GM12873 (cell line): ENCODE results near the gene CRADD.

Experiments used
- TF ChIP-seq, protein P1 (sequence below): IDR thresholded peaks from 2 replicates; pipeline ENCODE4 v1.5.1; 2012; ENCODE audit warnings: low read depth, mild to moderate bottlenecking, moderate library complexity, low read length, control low read depth; ENCODE audit not compliant: insufficient read depth; ENCODE audit errors: missing control alignments

The CRADD gene

DNA sequence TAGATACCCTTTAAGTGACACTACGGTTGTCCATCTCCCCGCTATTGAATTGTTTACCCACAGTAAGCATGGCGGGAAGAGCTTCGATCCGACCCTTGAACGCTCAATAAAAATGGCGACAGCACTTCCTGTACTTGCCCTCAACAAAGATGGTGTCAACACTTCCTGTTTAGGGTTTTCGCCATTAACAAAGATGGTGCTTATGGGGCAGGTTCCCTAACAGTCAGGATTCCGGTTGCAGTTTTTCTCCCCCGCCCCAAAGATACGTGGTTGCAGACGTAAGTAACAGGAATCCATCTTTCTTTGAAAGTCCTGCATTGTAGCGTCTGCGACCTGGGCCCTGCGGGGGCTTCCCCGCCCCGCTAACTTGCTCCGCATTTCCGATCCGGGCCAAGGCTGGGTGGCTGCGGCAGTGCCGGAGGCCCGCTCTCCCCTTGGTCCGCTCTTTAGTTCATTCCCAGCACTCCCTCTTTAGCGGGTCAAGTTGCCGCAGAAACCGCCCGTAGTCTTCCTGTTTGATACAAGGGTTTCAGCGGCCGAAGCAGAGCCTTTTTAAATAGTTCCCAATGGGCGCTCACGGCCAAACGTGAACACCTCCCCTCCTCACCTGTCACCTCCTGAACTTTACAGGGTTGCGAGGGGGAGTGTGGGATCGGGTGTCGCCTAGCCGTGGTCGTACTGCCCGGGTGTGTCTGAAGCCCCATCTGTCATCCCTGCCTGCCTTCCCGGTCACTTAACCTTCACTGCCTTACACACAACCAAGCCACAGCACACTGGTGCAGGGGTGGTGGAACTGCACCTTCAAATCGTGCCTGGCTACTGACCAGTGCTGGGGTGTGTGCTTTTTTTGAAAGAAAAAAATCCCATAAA, at the start of gene CRADD:
TSS of gene CRADD (plus strand) at position 181 of the 870 bp plus-strand sequence.
- TF ChIP-seq, protein P1, sequence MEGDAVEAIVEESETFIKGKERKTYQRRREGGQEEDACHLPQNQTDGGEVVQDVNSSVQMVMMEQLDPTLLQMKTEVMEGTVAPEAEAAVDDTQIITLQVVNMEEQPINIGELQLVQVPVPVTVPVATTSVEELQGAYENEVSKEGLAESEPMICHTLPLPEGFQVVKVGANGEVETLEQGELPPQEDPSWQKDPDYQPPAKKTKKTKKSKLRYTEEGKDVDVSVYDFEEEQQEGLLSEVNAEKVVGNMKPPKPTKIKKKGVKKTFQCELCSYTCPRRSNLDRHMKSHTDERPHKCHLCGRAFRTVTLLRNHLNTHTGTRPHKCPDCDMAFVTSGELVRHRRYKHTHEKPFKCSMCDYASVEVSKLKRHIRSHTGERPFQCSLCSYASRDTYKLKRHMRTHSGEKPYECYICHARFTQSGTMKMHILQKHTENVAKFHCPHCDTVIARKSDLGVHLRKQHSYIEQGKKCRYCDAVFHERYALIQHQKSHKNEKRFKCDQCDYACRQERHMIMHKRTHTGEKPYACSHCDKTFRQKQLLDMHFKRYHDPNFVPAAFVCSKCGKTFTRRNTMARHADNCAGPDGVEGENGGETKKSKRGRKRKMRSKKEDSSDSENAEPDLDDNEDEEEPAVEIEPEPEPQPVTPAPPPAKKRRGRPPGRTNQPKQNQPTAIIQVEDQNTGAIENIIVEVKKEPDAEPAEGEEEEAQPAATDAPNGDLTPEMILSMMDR, result no peak

GRCh38 chr12:93632383-93632782, 44.8 kb upstream of the CRADD start:
- TF ChIP-seq, protein P1, result no peak

DNA sequence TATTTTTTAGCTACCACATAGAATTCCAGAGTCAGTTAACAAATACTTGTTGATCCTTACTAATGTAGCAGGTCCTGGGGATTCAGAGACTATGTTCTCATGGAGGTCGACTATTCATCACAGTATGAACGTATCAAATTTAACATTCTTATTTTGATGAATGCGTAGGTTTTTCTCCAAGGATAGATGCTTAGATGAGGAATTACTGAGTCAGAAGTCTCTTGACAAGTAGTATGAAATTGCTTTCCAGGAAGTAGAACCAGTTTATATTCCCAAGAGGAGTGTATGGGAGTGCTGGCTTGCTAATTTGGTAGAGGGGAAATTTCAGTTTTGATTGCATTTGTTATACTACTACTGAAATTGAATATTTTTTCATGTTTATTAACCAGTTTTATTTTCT, 42.8 kb upstream of the CRADD start:
- TF ChIP-seq, protein P1, result no peak

- TF ChIP-seq, protein P1, result no peak
Measured at GRCh38 chr12:93636708-93637107, 40.5 kb upstream of the CRADD start.

DNA sequence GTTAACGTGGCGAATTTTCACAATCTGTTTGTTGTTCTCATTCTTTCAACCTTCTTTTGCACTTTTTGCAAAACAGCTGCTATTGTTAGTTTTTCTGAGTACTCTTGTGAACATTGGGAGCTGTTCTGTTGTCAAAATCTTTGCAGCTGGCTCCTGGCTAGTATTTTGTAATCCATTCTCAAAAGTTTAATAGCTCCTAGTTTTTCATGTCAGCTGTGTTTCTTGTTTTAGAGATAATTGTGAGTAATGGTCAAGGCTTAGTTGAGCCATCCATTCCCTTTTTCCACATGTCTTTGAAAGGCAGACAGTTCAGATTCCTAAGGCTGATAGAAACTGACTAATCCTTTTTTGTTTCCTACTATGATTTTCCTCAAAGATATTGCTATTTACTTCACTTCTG, 39.1 kb upstream of the CRADD start:
- TF ChIP-seq, protein P1, result no peak

- TF ChIP-seq, protein P1, result no peak
Measured at GRCh38 chr12:93638954-93639353, 38.2 kb upstream of the CRADD start.

DNA sequence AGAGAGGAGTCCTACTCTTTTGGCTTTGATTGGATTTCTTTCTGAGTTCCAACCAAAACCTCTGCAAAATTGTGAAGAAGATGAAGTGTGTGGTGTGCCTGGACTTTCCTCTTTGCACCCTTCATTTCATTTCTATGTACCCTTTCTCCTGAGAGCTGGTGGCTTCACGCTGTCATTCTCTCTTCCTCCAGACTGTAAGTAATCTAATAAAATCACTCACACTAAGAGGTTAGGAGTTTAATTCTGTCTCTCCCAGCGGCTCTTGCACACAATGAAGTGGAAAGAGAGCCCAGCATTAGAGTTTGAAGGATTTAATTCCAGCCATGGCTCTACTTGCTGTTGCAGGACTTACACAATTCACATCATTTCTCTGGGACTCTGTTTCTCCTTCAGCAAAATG, 37.8 kb upstream of the CRADD start:
- TF ChIP-seq, protein P1, result no peak
